GM18507 (cell line): ENCODE data around the gene ACAP2.
A peak's percentile ranks its signal among the peaks of the same experiment; 100 is the strongest.
"Not testable (repeated sequence)": the region's sequence is repeated elsewhere in the genome, so short reads cannot be mapped to it uniquely, and the experiment has no call there.

Experiments
- DNase-seq: peaks from one replicate; pipeline ENCODE4 v3.0.0; 2011; ENCODE audit warnings: low read depth; ENCODE audit not compliant: insufficient read length; ENCODE audit errors: extremely low spot score
- FAIRE-seq: peaks from 2 replicates; lab custom pipeline; 2011; peaks lifted over from hg19 to GRCh38; lab: Jason Lieb, UNC

Gene ACAP2

GRCh38 chr3:195446359-195446758 lies 3.5 kb upstream of the ACAP2 start:
- DNase-seq (no peak), FAIRE-seq (no peak)

DNA sequence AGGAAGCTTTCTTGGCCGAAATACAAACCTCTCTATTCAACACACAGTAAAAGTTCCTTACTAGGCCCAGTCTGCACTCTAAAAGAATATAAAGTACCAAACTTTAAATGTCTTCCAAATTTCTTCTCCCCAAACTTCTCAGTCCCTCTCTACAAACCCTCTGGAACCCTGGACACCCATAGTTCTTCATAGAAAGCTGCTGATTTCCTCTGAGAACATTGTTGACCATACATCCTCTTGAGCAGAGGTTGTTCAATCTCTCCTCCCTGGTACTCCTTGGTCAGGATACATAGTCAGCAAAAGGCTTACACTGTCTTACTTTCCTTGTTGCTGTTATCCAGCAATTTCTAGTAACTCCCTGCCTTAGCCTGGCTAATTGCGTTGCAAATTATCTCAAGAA lies 3.1 kb upstream of the ACAP2 start:
- DNase-seq (no peak), FAIRE-seq (no peak)

- no peak for FAIRE-seq
Observed at GRCh38 chr3:195443391-195443989, 670 bp upstream of the ACAP2 start.

GRCh38 chr3:195441992-195442572 lies 738 bp downstream of the ACAP2 start:
- FAIRE-seq (peak; percentile 70), DNase-seq (no peak)

More at GRCh38 chr3:195443391-195443989, 670 bp upstream of the ACAP2 start:
- DNase-seq = no peak

DNA sequence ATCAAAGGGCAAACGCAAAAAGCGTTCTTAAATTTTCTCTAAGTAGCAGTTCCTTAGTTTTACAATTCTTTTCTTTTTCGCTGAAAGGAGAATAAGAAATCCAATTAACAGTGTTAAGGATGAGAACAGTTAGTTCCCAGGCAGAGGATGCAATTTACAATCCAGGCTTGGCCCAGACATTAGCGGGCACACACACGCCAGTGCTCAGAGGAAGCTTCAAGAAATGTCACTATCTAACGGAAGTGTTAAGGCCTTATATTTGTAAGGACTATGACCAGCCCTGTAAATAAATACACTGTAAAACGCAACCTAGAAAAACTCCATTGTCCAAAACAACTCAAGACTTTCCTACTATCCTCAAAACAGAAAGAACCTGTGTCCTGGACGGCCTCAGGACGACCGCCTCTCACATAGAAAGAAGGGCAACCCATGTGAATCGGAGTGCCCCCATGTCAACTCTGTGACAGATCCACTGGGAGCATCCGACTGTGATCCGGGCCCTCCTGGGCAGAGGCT lies 1.3 kb downstream of the ACAP2 start:
- DNase-seq = no peak

DNA sequence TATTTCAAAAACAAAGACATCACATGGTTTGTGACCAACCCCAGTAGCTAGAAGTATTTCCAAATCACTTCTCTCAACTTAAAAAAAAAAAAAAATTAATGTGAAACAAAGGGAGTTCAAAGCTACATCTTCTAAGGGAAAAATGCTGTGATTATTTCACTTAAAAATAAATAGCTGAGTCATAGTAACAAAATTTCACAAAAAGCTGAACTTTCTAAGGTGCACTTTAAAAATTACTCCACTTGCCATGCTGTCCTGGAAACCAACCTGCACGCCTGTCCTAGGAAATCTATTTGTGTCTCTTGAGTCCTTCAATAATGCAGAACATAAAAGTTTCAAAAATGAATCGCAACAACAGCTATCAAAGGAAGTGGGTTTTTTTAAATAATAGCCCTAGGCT lies 1.8 kb downstream of the ACAP2 start:
- DNase-seq = no peak
- FAIRE-seq = no peak

More for the DNA sequence above, 1.3 kb downstream of the ACAP2 start:
- peak; percentile 55 for FAIRE-seq

DNA sequence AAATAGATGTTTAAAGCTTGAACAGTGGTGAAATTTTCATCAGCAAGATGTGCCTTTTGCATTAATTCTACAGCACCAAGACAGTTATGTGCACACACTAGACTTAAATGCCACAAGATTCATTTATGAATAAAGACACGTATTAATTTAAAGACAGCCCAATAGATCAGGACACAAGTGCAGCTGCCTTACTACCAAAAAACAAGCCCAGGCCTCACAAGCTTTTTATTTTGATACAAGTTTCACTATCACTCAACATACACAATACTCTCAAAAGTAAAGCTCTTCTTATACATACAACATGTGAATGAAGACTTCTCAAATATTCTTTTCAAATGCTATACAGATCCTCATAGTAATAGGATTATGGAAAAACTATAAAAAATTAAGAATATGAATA lies 2.4 kb downstream of the ACAP2 start:
- DNase-seq = no peak
- FAIRE-seq = peak; percentile 60

DNA sequence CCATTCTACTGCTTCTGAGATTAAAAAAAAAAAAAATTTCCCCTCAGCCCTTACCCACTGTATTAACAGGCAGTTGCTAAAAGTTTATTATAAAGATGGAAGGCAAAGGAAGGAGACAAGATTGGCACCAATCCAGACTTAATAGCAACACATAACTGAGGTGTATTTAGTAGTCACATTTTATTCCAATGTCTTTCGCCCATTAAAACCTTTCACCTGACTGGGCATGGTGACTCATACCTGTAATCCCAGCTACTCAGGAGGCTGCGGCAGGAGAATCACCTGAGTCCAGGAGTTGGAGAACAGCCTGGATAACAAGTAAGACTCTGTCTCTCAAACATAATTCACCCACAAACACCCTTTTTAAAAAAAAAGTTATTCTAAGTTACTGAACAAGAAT lies 4.4 kb downstream of the ACAP2 start:
- FAIRE-seq = no peak
- no peak for DNase-seq

- DNase-seq (no peak), FAIRE-seq (no peak)
Observed at GRCh38 chr3:195425849-195426248, 17.0 kb downstream of the ACAP2 start.

DNA sequence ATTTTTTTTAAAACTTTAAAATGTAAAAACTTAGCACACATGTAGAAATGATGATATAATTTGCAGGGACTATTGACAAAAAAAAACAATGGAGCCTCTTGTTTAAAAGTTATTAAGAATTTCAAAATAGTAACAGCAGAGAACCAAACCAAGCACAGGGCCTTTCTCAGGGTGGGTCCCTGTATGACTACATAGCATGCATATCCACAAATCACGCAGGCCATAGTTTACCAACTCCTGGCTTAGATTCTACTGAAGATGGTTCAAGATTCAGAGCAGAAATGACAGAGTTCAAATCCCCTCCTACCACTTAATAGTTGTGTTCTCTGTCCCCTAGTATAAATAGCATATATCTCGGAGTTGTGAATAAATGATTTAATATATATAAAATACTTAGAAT lies 19.0 kb downstream of the ACAP2 start:
- FAIRE-seq = no peak
- DNase-seq = no peak

- no peak for FAIRE-seq
- no peak for DNase-seq
Observed at GRCh38 chr3:195421400-195421799, 21.4 kb downstream of the ACAP2 start.

DNA sequence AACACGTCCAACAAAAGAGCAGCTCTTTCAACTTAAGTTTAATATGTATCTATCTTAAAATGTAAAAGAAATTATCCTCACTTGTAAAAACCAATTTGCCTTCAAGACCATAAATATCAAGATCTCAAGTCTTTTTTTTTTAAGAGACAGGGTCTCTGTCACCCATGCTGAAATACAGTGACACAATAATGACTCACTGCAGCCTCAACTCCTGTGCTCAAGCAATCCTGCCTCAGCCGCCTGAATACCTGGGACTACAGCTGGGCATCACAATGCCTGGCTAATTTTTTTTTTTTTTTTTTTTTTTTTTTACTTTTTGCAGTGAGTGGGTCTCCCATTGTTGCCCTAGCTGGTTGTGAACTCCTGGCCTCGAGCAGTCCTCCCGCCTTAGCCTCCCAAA lies 26.0 kb downstream of the ACAP2 start:
- no peak for FAIRE-seq
- no peak for DNase-seq

- no peak for FAIRE-seq
- no peak for DNase-seq
Observed at GRCh38 chr3:195411836-195412235, 31.0 kb downstream of the ACAP2 start.

DNA sequence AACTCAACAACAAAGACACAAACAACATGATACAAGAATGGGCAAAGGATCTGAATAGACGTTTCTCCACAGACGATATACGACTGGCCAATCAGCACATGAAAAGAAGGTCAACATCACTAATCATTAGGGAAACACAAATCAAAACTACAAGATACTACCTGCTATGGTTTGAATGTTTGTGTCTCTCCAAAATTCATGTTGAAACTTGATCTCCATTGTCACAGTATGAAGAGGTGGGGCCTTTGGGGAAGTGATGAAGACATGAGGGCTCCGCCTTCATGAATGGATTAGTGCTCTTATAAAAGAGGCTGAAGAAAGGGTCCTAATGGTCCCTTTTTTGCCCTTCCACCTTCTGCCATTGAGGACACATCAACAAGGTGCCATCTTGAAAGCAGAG lies 32.3 kb downstream of the ACAP2 start:
- FAIRE-seq = no peak

DNA sequence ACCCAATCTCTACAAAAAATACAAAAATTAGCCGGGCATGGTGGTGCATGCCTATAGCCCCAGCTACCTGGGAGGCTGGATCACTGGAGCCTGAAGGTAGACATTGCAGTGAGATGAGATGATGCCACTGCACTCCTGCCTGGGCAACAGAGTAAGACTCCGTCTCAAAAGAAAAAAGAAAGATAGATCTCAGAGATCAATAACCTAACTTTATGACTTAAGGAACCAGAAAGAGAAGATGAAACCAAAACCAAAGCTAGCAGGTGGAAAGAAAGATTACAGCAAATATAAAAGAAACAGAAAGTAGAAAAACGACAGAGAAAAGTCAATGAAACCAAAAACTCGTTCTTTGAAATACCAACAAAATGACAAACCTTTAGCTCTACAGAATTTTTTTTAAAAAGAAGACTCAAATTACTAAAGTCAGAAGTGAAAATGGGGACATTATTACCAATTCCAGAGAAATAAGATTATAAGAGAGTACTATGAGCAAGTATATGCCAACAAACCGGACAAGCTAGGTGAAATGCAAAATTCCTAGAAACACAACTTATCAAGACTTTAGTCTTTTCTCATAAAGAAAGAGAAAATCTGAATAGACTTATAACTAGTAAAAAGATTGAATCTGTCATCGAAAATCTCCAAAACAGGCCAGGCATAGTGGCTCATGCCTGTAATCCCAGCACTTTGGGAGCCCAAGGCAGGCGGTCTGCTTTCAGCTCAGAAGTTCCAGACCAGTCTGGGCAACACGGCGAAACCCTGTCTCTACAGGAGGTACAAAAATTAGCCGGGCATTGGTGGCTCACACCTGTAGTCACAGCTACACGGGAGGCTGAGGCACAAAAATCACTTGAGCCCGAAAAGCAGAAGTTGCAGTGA lies 35.0 kb downstream of the ACAP2 start:
- FAIRE-seq (peak; percentile 71), DNase-seq (no peak)

More for the DNA sequence above, 32.3 kb downstream of the ACAP2 start:
- DNase-seq = no peak

GRCh38 chr3:195405651-195406050 lies 37.2 kb downstream of the ACAP2 start:
- FAIRE-seq = no peak
- no peak for DNase-seq

GRCh38 chr3:195403841-195404408 lies 38.9 kb downstream of the ACAP2 start:
- DNase-seq (no peak), FAIRE-seq (no peak)

DNA sequence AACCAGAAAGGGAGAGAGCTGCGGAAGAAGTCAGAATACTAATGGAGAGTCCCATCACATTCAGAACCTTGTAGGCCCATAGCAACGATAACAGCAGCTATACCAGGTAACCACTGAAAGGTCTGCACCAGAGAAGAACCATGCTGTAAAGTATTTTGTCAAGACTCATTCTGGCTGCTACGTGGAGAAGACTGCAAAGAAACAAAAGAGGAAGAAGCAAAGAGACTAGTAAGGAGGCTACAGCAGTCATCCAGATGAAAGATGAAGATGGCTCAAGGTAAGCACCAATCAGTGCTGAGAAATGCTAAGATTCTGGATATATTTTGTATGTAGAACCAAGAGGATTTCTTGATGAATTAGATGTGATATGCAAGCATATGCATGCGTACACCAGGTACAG lies 39.6 kb downstream of the ACAP2 start:
- FAIRE-seq = no peak
- DNase-seq = no peak

GRCh38 chr3:195401943-195402342 lies 40.9 kb downstream of the ACAP2 start:
- DNase-seq (no peak), FAIRE-seq (no peak)

- FAIRE-seq, DNase-seq: not testable (repeated sequence)
Observed at GRCh38 chr3:195398460-195398859, 44.4 kb downstream of the ACAP2 start.
